Upper lobe of left lung (tissue), 6 donors: ENCODE data around the gene ATP4B. TPM values are rescaled to one million over a fixed set of nuclear protein-coding genes. Genes with fewer than 3 reads are reported as not detected.

ENCODE experiments used
- ATAC-seq, 2 donors: fragments of 200-7000 bp; cut with Tn5 transposase; one replicate each; pipeline ENCODE4 v1.9.1; 2022; ENCODE audit warnings: mild to moderate bottlenecking in 2 of 2, moderate library complexity in 2 of 2; ENCODE audit not compliant: low FRiP score in 2 of 2
- DNase-seq, 2 donors: peaks; one replicate each; pipeline ENCODE4 v3.0.0-alpha.2; 2019 to 2020
- H3K27ac ChIP-seq, 4 donors: fragments of 200-600 bp; sonication (generic); one replicate each; pipeline ENCODE4 v1.5.1; 2016 to 2019
- H3K27me3 ChIP-seq, 4 donors: fragments of 200-600 bp; sonication (generic); one replicate each; pipeline ENCODE4 v1.5.1; 2017 to 2019
- H3K36me3 ChIP-seq, 4 donors: fragments of 200-600 bp; sonication (generic); one replicate each; pipeline ENCODE4 v1.5.1; 2016 to 2019
- H3K4me1 ChIP-seq, 4 donors: fragments of 200-600 bp; sonication (generic); one replicate each; pipeline ENCODE4 v1.5.1; 2018 to 2019
- H3K4me3 ChIP-seq, 4 donors: fragments of 200-600 bp; sonication (generic); one replicate each; pipeline ENCODE4 v1.5.1; 2017 to 2019; ENCODE audit warnings: mild to moderate bottlenecking in 2 of 4, moderate library complexity in 1 of 4
- H3K9me3 ChIP-seq, 4 donors: fragments of 200-600 bp; sonication (generic); one replicate each; pipeline ENCODE4 v1.5.1; 2018 to 2019
- CTCF ChIP-seq, 6 experiments: fragments of 450-650 bp in 4 of 6; fragments of 200-600 bp in 2 of 6; sonication (generic) in 2 of 6; IDR thresholded peaks; one replicate each; pipeline ENCODE4 v1.5.1; 2016 to 2019; ENCODE audit warnings: antibody characterized with exemption in 6 of 6
- EP300 ChIP-seq, 4 donors: sonication (generic); formaldehyde crosslinking; IDR thresholded peaks; one replicate each; pipeline ENCODE4 v1.5.1; 2017; ENCODE audit warnings: antibody characterized with exemption in 4 of 4, control low read depth in 2 of 4
- POLR2A ChIP-seq, 4 donors: fragments of 450-650 bp; IDR thresholded peaks; one replicate each; pipeline ENCODE4 v1.5.1; 2016 to 2017; ENCODE audit warnings: antibody characterized with exemption in 4 of 4, mild to moderate bottlenecking in 2 of 4
- POLR2AphosphoS5 ChIP-seq, 2 donors: sonication (generic); formaldehyde crosslinking; IDR thresholded peaks; one replicate each; pipeline ENCODE4 v1.5.1; 2017; ENCODE audit warnings: antibody characterized with exemption in 2 of 2
- WGBS, 2 donors: methylation state at CpG; one replicate each; pipeline ENCODE4 v1.1.5; 2017 to 2018; 5-methylcytosine and 5-hydroxymethylcytosine counted together
- total RNA-seq, 6 donors: library from RNA; depleted of rRNA in 4 of 6; stranded (reverse); fragments of >200 nt in 4 of 6; gene quantifications; one replicate each; pipeline versions ENCODE4 v1.1.0 to v1.2.1, GENCODE V29; 2016 to 2021
- donor health status: DM: no; HTN: no; CAD: no; lungs with moderate emphysema.
- donor health status: DM: no; HTN: yes; CAD: no; lungs with severe emphysema.

ATP4B gene
- total RNA-seq, 6 donors from 2014 or later: not detected

DNA sequence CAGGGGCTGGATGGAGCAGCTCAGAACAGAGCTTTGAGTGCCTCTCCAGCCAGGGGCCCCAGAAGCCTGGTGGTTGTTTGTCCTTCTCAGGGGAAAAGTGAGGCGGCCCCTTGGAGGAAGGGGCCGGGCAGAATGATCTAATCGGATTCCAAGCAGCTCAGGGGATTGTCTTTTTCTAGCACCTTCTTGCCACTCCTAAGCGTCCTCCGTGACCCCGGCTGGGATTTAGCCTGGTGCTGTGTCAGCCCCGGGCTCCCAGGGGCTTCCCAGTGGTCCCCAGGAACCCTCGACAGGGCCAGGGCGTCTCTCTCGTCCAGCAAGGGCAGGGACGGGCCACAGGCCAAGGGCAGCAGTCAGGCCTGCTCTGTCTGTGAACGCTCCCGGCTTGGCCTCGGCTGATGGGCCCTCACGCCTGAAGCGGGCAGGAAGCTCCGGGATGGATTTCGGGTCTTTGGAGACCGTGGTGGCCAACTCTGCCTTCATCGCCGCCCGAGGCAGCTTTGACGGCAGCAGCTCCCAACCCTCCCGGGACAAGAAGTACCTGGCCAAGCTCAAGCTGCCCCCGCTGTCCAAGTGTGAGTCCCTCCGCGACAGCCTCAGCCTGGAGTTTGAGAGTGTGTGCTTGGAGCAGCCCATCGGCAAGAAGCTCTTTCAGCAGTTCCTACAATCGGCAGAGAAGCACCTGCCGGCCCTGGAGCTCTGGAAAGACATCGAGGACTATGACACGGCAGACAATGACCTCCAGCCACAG is 9.1 kb upstream of the ATP4B start, which contains the start of gene GRK1:
GRK1 (plus strand) TSS at position 269 of the 751 bp plus-strand sequence; CDS start at position 437, 168 bp downstream.
- WGBS, 2 donors: 74 to 82% methylated on average over 19 to 32 of the region's 32 CpGs
- no peaks in the 10 kb centered on the region for H3K9me3 ChIP-seq

DNA sequence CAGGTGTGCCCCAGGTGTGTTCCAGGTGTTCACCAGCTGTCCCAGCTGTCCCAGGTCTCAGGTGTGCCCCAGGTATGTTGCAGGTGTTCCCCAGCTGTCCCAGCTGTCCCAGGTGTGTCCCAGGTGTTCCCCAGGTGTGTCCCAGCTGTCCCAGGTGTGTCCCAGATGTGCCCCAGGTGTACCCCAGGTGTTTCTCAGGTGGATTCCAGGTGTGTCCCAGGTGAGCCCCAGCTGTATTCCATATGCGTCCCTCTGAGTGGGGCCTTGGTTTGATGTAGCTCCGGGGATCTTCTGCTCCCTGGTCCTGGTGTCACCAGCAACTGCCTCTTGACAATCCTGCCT is 8.3 kb upstream of the ATP4B start:
- H3K36me3 ChIP-seq: no peaks in the 10 kb centered on the region
- DNase-seq (no peak), ATAC-seq (no peak)
- peaks cover 0 to 4% (median 2%) of the 10 kb centered on the region in 4 donors for H3K9me3 ChIP-seq
- WGBS, 2 donors: 96 to 100% methylated on average over 1 to 2 of the region's 2 CpGs
- H3K27ac ChIP-seq: no peak overlapping the region
- no peak for TF ChIP-seq CTCF (IDR thresholded peaks at IDR 0.05)
- TF ChIP-seq EP300 (IDR thresholded peaks at IDR 0.05): no peak
- no peak for TF ChIP-seq POLR2A (IDR thresholded peaks at IDR 0.05)
- TF ChIP-seq POLR2AphosphoS5 (IDR thresholded peaks at IDR 0.05): no peak
- no peaks in the 10 kb centered on the region for H3K4me1 ChIP-seq
- no peak overlapping the region for H3K4me3 ChIP-seq
- no peaks in the 10 kb centered on the region for H3K27me3 ChIP-seq

More for the DNA sequence above, 9.1 kb upstream of the ATP4B start, which contains the start of gene GRK1:
- no peaks in the 10 kb centered on the region for H3K4me1 ChIP-seq
- no peaks in the 10 kb centered on the region for H3K36me3 ChIP-seq
- no peak within 1 kb of the TSS for H3K27ac ChIP-seq
- DNase-seq (peak; percentile 14 to 71), ATAC-seq (no peak)
- H3K4me3 ChIP-seq: no peak within 1 kb of the TSS
- no peaks in the 10 kb centered on the region for H3K27me3 ChIP-seq
- TF ChIP-seq CTCF (IDR thresholded peaks at IDR 0.05) (no peak), EP300 (IDR thresholded peaks at IDR 0.05) (no peak), POLR2A (IDR thresholded peaks at IDR 0.05) (no peak), POLR2AphosphoS5 (IDR thresholded peaks at IDR 0.05) (no peak)

- Histone ChIP-seq H3K9me3 (peaks cover 0 to 8% (median 2%) of the 10 kb centered on the region in 4 donors), H3K36me3 (no peaks in the 10 kb centered on the region), H3K4me3 (no peak overlapping the region), H3K27me3 (no peaks in the 10 kb centered on the region), H3K4me1 (no peaks in the 10 kb centered on the region), H3K27ac (no peak overlapping the region)
- ATAC-seq (peak; percentile 6 to 14), DNase-seq (peak in 1 of 2 donors; percentile 15)
- 100% methylated on average over 2 of the region's 3 CpGs; no CpG with 5 or more reads in 1 of the 2 donors for WGBS, 2 donors
- TF ChIP-seq POLR2AphosphoS5 (IDR thresholded peaks at IDR 0.05): no peak
- TF ChIP-seq CTCF (IDR thresholded peaks at IDR 0.05): no peak
- TF ChIP-seq EP300 (IDR thresholded peaks at IDR 0.05): no peak
- TF ChIP-seq POLR2A (IDR thresholded peaks at IDR 0.05): no peak
These were observed 7.8 kb upstream of the ATP4B start for GRCh38 chr13:113665597-113666328.

GRCh38 chr13:113664751-113665596 is 7.0 kb upstream of the ATP4B start:
- 53 to 73% methylated on average over 14 to 21 of the region's 21 CpGs for WGBS, 2 donors
- peak; percentile 17 to 75 for DNase-seq
- H3K27ac ChIP-seq: no peak overlapping the region
- peaks cover 0 to 8% (median 2%) of the 10 kb centered on the region in 4 donors for H3K9me3 ChIP-seq
- H3K27me3 ChIP-seq: no peaks in the 10 kb centered on the region
- TF ChIP-seq POLR2A (IDR thresholded peaks at IDR 0.05): no peak
- TF ChIP-seq POLR2AphosphoS5 (IDR thresholded peaks at IDR 0.05): no peak
- no peak for TF ChIP-seq EP300 (IDR thresholded peaks at IDR 0.05)
- H3K4me3 ChIP-seq: no peak overlapping the region
- ATAC-seq: peak in 1 of 2 donors; percentile 8
- H3K36me3 ChIP-seq: no peaks in the 10 kb centered on the region
- H3K4me1 ChIP-seq: no peaks in the 10 kb centered on the region
